Ecto neural progenitor cell (in vitro differentiated cells): Measurements from ENCODE around the gene CIT.
A peak's percentile ranks its signal among the peaks of the same experiment; 100 is the strongest.
"Not testable (repeated sequence)": the region's sequence is repeated elsewhere in the genome, so short reads cannot be mapped to it uniquely, and the experiment has no call there.

Source experiments
- DNase-seq: peaks from one replicate; pipeline ENCODE4 v3.0.0-alpha.2; 2018; ENCODE audit warnings: low spot score

Gene CIT

DNA sequence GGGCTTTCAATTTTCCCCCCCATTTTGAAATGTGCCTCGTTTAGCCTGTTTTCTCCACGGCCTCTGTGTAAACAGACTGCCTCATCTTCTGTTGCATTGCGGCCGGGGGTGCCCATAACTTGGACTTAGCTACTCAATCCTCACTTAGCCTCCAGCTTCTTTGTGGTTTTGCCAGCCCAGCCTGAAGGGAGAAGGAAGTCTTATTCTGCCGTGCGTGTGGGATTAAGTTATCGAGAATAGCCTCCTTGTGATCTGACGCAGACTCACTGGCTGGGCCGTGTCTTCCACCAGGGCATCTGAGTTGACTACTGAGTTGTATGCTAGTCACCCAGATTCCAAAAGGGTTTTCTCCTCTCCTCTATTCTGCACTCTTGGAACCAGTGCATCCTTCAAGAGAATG lies 201.1 kb downstream of the CIT start:
- DNase-seq: no peak

DNA sequence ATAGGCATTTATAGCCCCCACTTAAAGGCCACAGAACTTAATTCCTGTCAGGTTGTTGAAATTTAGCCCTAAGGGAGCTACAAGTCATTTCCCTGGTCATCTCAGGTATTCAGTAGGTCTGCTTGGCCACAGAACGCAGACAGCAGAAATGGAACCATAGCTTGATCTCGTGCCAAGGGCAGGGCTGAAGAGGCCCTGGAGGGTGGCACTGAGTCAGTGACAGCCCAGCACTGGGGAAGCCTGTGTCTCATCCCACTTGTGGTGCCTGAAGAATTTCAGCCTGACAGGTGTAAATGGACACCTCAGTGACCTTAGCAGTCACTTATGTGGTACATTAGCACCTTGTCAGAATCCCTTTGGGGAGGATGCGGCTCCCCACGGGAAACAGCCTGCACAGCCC lies 202.6 kb downstream of the CIT start:
- no peak for DNase-seq

DNA sequence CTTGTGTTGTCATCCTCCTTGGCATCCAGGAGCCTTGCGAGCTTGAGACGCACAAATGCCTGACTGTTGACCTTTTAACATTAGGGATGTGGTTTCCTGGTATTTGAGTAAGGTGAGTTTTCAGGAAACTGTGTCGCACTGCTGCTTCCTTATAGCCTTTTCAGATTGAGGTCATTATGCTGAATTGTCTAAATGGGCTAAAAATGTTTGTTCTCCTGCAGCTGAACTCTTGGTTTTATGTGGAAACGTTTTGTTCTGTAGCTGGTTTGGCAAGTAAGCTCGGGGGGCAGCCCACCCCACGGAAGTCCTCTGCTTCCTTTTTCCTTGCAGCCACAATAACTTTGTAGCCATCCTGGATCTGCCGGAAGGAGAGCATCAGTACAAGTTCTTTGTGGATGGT lies 203.5 kb downstream of the CIT start:
- DNase-seq: no peak

DNA sequence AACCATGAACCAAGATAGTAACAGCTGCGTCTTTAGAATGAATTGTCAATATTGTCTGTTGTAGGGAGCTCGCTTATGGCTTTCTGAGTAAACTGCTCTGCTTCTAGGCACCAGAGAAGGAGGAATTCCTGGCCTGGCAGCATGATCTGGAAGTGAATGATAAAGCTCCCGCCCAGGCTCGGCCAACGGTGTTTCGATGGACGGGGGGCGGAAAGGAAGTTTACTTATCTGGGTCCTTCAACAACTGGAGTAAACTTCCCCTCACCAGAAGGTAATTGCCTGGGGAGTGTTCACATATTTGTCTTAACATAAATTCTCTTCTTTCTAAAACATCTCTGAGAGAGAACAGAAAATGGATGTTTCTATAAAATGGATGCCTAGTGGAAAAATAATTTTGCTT lies 204.9 kb downstream of the CIT start:
- no peak for DNase-seq

DNA sequence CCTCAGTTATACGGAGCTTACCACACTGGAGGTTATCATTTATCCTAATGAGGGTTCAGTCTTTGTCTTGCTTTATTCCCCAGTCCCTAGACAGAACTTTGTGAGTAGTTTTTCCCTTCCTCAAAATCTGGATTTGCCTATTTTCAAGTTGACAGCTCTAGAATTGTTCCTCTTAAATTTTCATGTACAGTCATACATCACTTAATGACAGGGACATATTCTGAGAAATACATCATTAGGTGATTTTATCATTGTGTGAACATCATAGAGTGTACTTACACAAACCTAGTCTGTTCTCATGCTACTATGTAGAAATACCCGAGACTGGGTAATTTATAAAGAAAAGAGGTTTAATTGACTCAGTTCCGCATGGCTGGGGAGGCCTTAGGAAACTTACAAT lies 206.1 kb downstream of the CIT start:
- no peak for DNase-seq

DNA sequence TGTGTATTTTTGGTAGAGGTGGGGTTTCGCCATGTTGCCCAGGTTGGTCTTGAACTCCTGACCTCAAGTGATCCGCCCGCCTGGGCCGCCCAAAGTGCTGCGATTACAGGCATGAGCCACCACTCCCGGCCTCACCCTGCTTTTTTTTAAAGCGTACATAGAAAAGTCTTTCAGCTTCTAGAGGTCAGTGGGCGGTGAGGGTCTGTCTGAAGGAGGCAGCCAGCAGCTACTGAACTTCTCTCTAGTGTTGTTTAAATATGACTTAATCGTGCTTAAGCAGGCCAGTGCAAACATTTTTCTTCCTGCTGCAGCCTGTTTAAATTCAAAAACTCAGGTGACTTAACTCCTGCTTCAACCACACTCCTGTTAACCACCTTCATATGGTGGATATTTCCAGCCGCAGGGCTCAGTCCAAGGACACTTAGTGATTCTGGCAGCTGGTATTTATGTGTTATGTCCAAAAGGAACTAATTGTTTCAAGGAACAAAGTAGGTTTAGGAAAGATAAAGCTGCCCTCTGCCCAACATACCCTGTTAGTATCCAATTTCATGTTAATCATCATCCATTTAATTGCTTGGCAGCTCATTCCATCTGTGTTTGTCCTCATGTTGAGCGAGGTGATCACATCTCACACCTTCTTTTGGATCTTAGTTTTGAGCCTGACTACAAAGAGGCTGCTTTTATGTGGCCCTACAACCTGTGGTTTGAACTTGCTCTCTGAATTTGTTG lies 207.2 kb downstream of the CIT start:
- DNase-seq: no peak

DNA sequence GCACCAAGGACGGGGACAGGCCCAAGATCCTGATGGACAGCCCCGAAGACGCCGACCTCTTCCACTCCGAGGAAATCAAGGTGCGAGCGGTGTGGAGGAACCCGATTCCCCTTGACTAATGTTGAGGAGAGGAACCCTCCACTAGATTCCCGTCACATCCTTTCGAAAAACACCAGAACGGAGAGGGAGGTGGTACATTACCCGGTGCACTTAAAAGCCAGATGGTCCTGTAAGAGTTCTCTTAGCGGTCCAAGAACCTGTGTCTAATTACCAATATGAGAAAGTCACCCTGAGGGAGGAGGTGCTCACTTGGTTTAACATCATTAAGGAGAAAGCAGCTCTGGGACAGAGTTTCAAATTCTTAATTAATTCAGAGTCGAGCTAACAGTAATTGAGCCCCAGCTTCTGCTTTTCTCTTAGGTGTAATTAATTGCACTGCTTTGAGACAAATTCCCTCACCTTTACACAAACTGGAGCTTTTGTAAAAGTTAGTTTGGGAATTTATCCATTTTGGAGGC lies 208.7 kb downstream of the CIT start:
- no peak for DNase-seq

DNA sequence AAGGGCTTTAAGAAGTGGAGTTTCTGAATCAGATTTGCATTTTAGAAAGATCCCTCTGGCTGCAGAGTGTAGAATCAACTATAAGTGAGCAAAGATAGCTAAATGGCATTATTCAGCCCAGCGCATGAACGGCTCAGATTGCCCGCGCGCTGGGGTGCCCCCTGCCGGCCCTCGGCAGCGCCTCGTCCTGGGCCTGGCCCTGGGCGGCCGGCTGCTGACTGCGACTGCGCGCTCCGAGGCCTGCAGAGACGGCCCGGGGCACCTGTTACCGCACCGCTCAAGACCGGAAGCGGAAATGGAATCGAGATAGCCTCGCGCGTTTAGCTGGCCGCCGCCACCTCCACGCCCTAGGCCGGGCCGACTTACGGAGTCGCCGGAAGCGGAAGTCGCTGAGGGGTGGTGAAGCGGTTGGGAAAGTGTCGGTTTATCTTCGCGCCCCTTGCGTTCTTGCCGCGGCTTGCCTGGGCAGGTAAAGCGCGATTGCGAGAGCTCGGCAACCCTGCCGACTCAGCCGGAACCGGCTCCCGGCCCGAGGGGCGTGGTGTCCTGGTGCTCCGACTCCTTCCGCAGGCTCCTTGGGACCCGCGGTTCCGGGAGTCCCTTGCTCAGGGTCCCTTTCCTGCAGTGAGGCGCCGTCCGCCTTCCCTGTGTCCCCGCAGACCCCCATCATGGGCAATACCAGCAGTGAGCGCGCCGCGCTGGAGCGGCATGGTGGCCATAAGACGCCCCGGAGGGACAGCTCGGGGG lies 209.4 kb downstream of the CIT start, which contains the start of gene PRKAB1:
Gene PRKAB1, plus strand, starts transcription at position 557 of the 747 bp plus-strand sequence. Its CDS starts 112 bp downstream, at position 669.
- peak; percentile 99 for DNase-seq

DNA sequence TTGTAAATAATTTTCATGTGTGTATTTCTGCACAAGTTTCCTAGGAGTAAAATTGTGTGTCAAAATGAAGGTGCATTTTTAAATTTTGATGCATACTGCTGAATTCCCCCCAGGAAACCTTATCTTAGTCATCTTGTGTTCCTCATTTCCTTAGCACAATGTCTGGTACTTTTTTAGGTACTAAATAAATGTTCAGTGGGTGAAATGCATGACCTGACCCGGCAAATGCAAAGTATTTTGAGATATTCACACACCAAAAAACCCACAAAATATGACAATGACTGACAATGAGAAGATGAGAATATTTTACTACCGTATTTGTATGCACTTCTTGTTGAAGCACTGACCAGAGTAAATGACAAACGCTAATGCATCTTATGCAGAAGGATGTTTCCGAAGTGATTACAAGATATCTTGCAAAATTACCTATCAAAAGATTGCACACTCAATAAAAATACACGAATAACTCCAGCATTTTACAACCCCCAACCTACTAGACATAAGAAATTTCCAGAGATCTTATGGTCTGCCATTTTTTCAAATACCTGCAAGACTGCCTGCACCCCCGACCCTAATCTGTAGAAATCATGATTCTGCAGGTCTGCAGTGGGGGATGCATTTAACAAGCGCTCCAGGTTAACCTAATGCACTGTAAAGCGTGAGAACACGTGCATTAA lies 210.1 kb downstream of the CIT start:
- no peak for DNase-seq

DNA sequence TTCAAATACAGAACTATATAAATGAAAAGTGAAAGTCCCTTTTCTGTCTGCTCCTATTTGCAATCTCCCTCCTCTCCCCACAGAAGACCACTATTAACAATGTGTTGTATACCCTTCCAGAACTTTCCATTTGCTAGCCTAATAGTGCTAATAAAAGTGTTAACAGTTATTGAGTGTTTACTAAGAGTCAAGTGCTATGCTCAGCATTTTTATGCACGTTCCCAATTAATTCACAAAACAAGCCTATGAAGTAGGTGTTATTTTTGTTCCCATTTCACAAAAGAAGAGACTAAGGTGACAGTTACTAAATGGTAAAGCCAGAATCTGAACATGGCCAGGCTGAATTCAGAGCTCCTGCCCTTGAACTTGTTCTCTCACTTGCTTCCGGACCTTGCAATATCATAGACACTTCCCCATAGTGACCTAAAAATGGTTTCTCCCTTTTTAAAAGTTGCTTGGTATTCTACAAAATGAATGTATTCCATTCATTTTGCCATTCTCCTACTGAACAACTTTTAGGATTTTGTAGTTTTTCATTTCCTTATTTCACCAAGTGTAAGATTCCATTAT lies 210.8 kb downstream of the CIT start:
- no peak for DNase-seq

DNA sequence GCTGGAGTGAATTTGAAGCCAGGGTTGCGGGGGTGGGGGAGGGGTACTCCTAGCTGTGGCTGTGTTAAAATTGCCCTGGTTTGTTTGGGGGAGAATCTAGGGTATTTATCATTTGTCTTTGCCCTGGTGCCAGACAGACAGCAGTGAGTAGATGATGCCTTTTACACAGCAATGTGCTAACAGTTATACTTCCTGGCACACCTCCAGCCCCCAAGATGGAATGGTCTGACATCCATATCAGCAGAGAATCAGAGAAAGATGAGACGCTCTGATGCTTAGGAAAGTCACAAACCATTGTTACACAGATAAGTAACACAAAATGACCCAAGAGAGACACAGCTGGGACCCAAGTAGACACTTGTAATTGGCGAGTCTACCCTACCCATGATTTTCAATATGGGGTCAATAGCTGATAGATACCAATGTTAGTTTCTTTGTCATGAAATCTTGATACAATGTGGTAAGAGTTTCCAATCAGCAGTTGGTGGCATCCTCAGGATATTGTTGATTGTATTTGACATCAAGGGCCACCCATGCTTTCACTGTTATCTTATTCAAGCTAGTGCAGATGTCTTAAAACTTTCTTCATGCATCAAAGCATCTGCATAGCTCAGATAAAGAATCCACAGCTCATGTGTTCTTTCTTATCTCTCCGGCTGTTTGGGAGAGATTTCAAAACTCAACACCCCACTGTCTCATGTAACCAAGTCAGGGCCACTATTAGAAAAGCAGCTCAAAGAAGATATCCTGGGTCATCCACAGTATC lies 211.8 kb downstream of the CIT start:
- no peak for DNase-seq

DNA sequence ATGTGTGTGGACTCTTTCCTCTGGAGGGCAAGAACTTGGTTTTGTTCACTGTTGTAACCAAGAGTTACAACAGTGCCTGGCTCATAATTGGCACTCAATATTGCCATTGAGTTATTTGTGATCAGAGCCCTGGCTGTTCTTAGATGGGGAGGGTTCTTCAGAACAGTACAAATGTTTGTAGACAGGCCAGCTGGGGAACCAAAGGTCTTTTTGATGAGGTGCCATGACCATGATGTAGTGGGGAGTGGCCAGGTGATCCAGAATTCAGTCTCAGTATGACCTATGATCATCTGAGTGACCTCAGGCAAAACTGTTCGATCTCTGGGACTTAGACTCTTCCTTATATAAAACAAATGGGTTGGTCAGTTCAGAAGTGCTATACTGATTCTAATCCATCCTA lies 212.5 kb downstream of the CIT start:
- no peak for DNase-seq

DNA sequence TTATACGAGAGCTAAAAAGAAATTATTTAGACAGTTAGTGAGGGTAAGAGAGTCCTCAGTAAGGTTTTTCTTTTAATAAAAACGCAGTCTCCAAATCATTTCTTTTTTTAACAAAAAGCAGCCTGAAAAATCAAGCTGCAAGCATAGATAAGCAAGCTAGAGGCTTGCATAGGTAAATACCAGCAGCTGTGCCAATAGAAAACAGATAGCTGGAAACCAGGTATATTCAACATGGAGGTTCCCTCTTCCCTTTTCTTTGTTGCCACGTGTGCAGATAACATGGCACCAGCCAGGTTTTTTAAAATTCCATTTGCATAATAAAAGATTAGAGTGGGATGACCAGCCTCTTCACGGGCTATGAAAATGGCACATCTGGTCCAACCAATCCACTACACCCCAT lies 215.2 kb downstream of the CIT start:
- DNase-seq: no peak

DNA sequence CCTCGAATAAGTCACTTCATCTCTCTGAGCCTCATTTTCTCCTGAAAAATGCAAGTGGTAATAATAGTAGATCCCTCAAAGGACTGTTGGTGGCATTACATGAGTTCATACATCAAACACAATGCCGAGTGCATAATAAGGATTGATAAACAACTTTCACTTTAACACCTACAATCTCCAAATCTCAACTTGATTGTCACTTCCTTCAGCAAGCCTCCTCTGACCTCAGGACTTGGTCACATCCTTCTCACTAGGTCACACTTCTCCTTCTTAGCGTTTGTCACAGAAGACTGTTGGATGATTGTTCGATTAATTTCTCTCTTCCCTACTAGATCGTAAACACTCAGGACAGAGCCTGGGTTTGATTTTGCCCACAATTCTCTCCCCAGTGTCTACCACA lies 217.0 kb downstream of the CIT start:
- DNase-seq: no peak

DNA sequence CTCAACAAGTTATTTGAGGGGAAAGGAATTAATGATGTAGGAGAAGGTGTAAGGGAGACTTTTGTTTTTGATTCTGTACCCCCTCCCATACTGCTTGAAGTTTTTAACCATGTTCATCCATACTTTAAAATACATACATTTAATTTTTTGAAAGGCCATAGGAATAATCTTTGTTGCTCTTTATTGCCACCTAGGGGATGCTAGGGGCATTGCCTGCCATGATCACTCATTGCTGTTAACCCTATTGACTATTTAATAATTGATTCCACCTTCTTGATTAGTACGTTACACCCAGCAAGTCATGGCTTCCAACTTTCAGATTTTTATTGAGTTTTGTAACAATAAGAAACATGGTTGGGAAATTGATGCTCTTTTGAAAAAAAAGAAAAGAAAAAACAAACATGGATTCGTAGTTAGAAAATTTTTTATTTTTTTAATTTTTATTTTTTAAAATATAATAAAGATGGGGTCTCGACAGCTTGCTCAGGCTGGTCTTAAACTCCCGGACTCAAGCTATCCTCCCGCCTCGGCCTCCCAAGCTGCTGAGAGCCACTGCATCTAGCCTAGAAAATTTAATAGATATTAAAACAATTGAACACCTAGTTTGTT lies 217.7 kb downstream of the CIT start:
- no peak for DNase-seq

DNA sequence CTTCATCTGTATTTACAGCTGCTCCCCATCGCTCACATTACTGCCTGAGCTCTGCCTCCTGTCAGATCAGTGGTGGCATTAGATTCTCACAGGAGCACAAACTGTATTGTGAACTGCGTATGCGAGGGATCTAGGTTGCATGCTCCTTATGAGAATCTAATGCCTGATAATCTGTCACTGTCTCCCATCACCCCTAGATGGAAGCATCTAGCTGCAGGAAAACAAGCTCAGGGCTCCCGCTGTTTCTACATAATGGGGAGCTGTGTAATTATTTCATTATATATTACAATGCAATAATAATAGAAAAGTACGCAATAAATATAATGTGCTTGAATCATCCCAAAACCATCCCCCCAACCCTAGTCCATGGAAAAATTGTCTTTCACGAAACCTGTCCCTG lies 219.0 kb downstream of the CIT start:
- DNase-seq: not testable (repeated sequence)

DNA sequence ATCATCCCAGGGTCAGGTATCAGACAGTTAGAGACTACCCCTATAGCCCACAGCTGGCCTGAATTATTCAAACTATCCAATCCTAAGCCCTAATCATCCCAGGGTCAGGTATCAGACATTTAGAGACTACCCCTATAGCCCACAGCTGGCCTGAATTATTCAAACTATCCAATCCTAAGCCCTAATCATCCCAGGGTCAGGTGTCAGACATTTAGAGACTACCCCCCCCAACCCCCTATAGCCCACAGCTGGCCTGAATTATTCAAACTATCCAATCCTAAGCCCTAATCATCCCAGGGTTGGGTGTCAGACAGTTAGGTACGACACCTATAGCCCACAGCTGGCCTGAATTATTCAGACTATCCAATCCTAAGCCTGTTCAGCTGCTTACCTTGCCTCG lies 220.1 kb downstream of the CIT start:
- DNase-seq: not testable (repeated sequence)

DNA sequence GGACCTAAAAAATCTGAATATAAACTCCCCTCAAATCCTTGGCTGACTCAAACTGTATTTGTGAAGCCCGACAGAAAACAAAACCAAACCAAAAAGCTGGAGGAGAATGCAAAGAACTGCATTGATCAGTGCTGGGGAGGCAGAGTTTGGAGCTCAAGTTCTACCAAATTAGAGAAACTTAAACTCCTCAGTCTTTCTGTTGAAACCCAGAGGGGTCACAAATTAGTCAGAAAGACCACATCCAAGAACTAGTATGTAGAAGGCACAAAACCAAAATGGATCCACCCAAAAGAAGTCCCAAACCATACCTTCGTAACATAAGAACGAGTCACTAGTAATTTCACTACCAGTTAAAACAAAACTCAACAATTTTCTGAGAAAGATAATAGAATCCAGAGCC lies 224.5 kb downstream of the CIT start:
- no peak for DNase-seq

DNA sequence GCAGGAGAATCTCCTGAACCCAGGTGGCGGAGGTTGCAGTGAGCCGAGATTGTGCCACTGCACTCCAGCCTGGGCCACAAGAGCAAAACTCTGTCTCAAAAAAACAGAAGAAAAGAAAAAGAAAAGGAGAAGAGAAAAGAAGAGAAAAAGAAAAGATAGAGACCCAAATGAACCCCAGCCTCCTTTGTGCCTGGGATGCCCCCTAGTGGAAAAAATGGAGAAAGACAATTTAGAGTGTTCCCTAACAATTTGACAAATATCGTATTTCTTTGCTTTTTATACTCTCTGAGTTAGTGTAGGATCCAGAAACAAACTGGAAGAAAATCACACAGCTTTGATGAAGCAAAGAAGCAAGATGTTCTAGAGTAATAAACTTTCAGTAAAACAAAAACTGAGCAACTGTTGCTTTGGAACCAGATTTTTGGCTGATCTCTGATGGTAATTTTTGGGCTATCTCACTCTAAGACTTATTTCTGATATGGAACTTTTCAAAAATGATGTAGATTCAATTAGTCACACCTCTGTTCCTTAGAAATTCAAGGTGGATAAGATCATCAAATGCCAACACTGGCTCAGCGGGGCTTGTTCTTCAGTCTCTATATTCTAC lies 227.8 kb downstream of the CIT start:
- DNase-seq: no peak

DNA sequence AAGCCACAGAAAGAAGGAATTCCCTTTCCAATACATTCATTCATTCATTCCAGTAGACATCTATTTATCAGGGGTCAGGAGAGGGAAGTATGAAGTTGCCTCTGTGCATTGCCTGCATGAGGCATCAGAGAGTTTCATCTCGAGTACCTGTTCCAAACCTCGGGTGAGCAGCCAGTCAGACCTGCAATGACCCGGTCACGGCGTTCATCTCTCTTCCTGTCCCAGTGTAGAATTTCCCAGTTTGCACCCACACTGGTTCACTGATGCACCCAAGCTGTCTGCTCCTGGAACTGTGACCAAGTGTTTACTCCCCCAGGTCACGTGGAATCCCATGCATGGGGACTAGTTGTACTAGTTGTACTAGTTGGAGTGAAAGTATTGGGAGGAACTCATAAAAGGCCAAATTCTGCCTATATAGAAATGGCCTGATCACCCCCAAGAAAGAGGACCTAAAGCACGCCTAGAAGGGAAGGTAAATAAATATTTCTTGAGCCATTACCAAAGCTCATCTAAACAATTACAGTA lies 231.5 kb downstream of the CIT start:
- DNase-seq: no peak

DNA sequence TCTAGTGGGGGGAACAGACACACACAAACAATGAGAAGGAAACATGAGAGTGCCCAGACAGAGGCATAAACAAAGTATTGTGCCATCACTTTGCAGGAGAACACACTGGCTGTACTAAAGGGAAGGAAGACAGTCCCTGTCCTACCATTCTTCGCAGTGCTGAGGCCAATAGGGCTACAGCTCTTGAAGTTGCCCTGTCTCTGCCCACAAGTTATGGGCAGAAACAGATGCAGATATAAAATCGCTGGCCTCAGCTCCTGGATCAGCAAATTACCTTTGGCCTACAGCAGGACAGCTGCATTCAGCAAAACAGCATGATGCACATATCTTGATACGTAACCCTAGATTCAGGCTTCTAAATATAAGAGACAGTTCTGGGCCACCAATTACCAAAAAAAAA lies 232.2 kb downstream of the CIT start:
- DNase-seq: no peak
